ENCODE measurements around the gene NPHP4. TPM values are rescaled to one million over a fixed set of nuclear protein-coding genes. Genes with fewer than 3 reads are reported as not detected.
A peak's percentile ranks its signal among the peaks of the same experiment; 100 is the strongest.

NPHP4 gene
- total RNA-seq, 6 experiments from 2014 or later, result 1.5 to 6.0 (median 2.0) TPM

DNA sequence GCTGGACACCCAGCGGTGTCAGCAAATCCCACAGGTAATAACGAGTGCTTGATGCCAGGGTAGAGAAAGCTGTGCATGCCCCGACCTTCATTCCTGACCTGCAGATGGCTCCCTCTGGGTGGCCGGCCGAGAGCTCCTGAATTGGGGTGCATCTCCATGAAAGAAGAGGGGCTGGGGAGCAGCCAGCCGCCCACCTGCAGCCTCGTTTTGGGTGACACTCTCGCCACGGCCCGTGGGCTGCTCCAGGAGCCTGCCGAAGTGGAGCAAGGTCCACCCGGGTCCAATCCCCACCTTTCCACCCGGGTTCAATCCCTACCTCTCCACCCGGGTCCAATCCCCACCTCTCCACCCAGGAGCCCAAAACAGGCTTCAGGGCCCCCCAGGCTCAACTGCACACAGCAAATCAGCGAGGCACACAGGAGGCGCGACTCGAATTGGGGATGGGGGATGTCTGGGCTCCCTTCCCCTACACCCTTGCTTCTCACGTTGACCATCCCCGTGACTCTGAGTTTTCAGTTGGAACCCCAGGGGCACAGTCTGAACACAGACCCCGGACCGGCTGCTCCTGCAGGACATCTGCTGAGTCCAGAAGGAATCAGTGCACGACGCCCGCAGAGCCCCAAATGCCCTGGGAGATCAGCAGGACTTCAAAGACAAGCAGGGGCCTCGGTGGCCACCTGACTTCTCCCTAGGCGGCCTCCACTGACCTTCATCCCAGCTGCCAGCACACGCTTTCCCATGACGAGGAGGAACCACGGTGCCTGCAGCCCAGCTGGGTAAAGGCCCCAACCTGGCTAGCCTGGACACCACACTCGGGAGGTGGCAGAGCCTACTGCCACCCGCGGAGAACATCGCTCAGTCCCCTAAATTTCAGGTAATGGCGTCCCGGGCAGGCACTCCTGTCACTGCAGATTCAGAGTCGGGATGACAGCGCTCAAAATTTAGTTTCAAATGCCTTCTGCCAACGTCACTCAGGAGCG lies 159.0 kb downstream of the NPHP4 start:
- intact Hi-C loops (cut with DNase I), result no loop called here
- DNase-seq, result peak in 1 of 3 donors; percentile 47

DNA sequence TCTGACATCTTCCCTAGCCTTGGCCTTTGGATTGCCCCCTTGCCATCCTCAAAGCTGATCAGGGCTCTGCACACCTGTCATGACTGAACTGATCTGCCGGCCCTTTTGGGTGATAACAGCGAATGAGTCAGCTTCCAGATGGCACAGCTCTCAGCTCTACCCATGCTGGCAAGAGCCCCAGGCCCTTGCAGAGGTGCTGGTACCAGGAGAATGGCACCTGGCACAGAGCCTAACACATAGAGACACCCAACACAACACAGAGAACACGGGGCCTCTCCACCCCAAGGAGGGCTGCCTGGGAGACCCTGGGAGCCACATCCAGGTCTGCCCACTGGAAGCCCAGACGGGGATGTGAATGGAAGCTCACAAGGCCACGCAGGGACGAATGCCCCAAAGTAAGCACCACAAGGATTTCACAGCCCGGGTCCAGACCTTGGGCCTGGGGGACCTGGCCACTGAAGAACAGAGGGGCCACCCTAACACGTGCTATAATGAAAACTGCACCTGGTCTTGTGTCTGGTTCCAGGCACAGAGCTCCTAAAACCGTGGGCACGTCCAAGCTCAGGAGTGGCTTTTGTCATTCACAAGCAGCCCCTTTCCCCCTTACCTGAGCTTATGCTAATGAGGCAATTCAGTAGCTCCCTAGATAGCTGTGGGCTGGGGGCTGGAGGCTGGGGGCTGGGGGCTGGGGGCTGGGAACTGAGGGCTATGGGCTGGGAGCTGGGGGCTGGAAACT lies 160.5 kb downstream of the NPHP4 start:
- DNase-seq, result peak in 1 of 3 donors; percentile 26
- 23% methylated on average over 9 of the region's 10 CpGs for WGBS (ENCODE audit: insufficient coverage, low coverage, low lambda C conversion rate, missing lambda C conversion rate)

More for the DNA sequence above, 159.0 kb downstream of the NPHP4 start:
- Histone ChIP-seq H3K27ac (no peak overlapping the region), H3K4me3 (no peak overlapping the region), H3K9me3 (no peaks in the 10 kb centered on the region), H3K4me1 (no peaks in the 10 kb centered on the region), H3K27me3 (no peaks in the 10 kb centered on the region), H3K36me3 (no peaks in the 10 kb centered on the region)
- TF ChIP-seq, protein P1, sequence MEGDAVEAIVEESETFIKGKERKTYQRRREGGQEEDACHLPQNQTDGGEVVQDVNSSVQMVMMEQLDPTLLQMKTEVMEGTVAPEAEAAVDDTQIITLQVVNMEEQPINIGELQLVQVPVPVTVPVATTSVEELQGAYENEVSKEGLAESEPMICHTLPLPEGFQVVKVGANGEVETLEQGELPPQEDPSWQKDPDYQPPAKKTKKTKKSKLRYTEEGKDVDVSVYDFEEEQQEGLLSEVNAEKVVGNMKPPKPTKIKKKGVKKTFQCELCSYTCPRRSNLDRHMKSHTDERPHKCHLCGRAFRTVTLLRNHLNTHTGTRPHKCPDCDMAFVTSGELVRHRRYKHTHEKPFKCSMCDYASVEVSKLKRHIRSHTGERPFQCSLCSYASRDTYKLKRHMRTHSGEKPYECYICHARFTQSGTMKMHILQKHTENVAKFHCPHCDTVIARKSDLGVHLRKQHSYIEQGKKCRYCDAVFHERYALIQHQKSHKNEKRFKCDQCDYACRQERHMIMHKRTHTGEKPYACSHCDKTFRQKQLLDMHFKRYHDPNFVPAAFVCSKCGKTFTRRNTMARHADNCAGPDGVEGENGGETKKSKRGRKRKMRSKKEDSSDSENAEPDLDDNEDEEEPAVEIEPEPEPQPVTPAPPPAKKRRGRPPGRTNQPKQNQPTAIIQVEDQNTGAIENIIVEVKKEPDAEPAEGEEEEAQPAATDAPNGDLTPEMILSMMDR (IDR thresholded peaks at IDR 0.05), result no peak
- TF ChIP-seq POLR2A (IDR thresholded peaks at IDR 0.05), result no peak
- 60% methylated on average over 7 of the region's 40 CpGs for WGBS (ENCODE audit: insufficient coverage, low coverage, low lambda C conversion rate, missing lambda C conversion rate)
- no peak for ATAC-seq

DNA sequence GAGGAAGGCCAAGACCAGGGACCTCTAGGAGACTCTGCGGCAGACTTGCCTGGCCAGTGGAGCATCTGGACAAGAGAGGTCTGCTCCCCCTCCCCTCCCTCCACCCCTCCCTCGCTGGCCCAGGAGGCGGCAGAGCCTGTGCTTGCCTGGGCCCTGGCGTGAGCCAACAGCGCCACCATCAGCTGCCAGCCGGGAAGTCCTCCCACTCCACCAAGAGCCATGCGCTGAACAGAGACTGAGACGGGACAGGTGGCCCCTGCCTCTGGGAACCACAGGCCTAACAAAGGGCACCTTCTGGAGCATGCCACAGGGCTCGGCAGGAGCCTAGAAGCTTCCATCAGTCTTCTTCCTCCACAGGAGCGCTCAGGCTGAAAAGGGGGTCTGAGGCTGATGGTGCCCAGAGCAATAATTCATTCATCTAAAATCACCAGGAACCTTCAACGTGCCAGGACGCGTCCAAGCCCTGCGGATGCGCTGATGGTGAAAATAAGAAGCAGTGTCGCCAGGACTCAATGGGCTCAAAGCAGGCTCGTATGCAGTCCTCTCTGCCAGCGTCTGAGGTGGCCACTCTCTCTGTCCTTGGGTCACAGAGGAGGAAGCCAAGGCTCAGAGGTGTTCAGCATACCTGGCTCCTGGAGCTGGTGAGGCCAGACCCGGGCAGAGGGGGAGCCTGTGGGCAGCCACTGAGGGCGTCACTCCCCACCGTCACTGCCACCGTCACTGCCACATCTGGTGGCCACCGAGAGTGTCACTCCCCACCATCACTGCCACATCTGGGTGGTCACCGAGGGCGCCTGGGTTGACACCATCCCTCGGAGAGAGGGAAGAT lies 161.2 kb downstream of the NPHP4 start:
- 50% methylated on average over 5 of the region's 26 CpGs for WGBS (ENCODE audit: insufficient coverage, low coverage, low lambda C conversion rate, missing lambda C conversion rate)
- peak in 1 of 3 donors; percentile 29 for DNase-seq

More for the DNA sequence above, 160.5 kb downstream of the NPHP4 start:
- no peaks in the 10 kb centered on the region for H3K27me3 ChIP-seq
- no peak overlapping the region for H3K4me3 ChIP-seq
- H3K36me3 ChIP-seq, result no peaks in the 10 kb centered on the region
- TF ChIP-seq, protein P1 (IDR thresholded peaks at IDR 0.05), result no peak
- H3K9me3 ChIP-seq, result no peaks in the 10 kb centered on the region
- ATAC-seq, result no peak
- no peaks in the 10 kb centered on the region for H3K4me1 ChIP-seq
- intact Hi-C loops (cut with DNase I), result no loop called here
- H3K27ac ChIP-seq, result no peak overlapping the region

DNA sequence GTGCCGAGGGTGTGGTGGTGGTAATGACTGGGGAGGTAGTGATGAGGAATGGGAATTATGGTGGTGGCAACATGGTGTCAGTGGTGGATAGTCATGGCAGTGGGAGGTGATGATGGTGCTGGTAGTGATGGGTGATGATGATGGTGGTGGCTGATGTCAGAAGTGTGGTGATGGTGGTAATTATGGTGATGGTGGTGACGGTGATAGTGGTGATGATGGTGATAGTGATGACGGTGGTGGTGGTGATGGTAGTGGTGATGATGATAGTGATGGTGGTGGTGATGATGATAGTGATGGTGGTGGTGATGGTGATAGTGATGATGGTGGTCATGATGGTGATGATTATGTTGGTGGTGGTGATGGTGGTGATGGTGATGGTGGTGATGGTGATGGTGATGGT lies 162.8 kb downstream of the NPHP4 start:
- no peak overlapping the region for H3K4me3 ChIP-seq
- H3K27ac ChIP-seq, result no peak overlapping the region
- no peak for TF ChIP-seq POLR2A (IDR thresholded peaks at IDR 0.05)
- TF ChIP-seq, protein P1 (IDR thresholded peaks at IDR 0.05), result no peak
- intact Hi-C loops (cut with DNase I), result no loop called here
- ATAC-seq (no peak), DNase-seq (no peak)
- H3K36me3 ChIP-seq, result no peaks in the 10 kb centered on the region
- 78% methylated on average over 3 of the region's 3 CpGs for WGBS (ENCODE audit: insufficient coverage, low coverage, low lambda C conversion rate, missing lambda C conversion rate)
- no peaks in the 10 kb centered on the region for H3K4me1 ChIP-seq
- H3K9me3 ChIP-seq, result no peaks in the 10 kb centered on the region
- no peaks in the 10 kb centered on the region for H3K27me3 ChIP-seq

More for the DNA sequence above, 161.2 kb downstream of the NPHP4 start:
- no peak for ATAC-seq
- no peak overlapping the region for H3K27ac ChIP-seq
- no peaks in the 10 kb centered on the region for H3K9me3 ChIP-seq
- no peaks in the 10 kb centered on the region for H3K27me3 ChIP-seq
- TF ChIP-seq POLR2A (IDR thresholded peaks at IDR 0.05), result no peak
- TF ChIP-seq, protein P1 (IDR thresholded peaks at IDR 0.05), result no peak
- H3K36me3 ChIP-seq, result no peaks in the 10 kb centered on the region
- H3K4me1 ChIP-seq, result no peaks in the 10 kb centered on the region
- H3K4me3 ChIP-seq, result no peak overlapping the region
- intact Hi-C loops (cut with DNase I), result no loop called here

Data from right lobe of liver (tissue), 6 donors.